Testis (tissue), 3 donors: ENCODE results near the gene JPH2. TPM values are rescaled to one million over a fixed set of nuclear protein-coding genes. Genes with fewer than 3 reads are reported as not detected.

Experiments used
- DNase-seq: peaks from one replicate; pipeline ENCODE4 v3.0.0-alpha.2; 2019
- H3K27ac ChIP-seq, 2 donors: fragments of 200-600 bp; sonication (generic); one replicate each; pipeline ENCODE4 v1.5.1; 2019
- H3K27me3 ChIP-seq: fragments of 200-600 bp; sonication (generic); one replicate; pipeline ENCODE4 v1.5.1; 2019
- H3K36me3 ChIP-seq: fragments of 200-600 bp; sonication (generic); one replicate; pipeline ENCODE4 v1.5.1; 2017; ENCODE audit warnings: low read depth; ENCODE audit errors: missing control alignments
- H3K4me1 ChIP-seq: fragments of 200-600 bp; sonication (generic); one replicate; pipeline ENCODE4 v1.5.1; 2019
- H3K4me3 ChIP-seq, 2 donors: fragments of 200-600 bp; sonication (generic); one replicate each; pipeline ENCODE4 v1.5.1; 2017 to 2019
- H3K9me3 ChIP-seq: fragments of 200-600 bp; sonication (generic); one replicate; pipeline ENCODE4 v1.5.1; 2017
- CTCF ChIP-seq, 3 experiments: fragments of 450-650 bp in 2 of 3; fragments of 200-600 bp in 1 of 3; sonication (generic) in 1 of 3; IDR thresholded peaks; one replicate each; pipeline ENCODE4 v1.5.1; 2016 to 2019; ENCODE audit warnings: antibody characterized with exemption in 3 of 3, mild to moderate bottlenecking in 2 of 3, moderate library complexity in 1 of 3
- POLR2A ChIP-seq: fragments of 450-650 bp; IDR thresholded peaks from one replicate; pipeline ENCODE4 v1.6.1; 2017; ENCODE audit warnings: antibody characterized with exemption, mild to moderate bottlenecking, moderate library complexity
- WGBS, 2 donors: methylation state at CpG; one replicate each; pipeline ENCODE4 v1.1.5; 2018; 5-methylcytosine and 5-hydroxymethylcytosine counted together
- intact Hi-C: fragments of 100-400 bp; cut with DNase I; formaldehyde crosslinking; loops from one replicate; pipeline ENCODE4 v1.15.1; 2023; ENCODE audit warnings: low total_unique reads
- polyA plus RNA-seq: library from polyadenylated mRNA; stranded (reverse); fragments of 350-450 nt; fragmentation: Illumina TruSeq; extraction: RNeasy Lipid Tissue Mini Kit (QIAGEN cat#74804); gene quantifications from one replicate; pipeline ENCODE4 v1.2.3, GENCODE V29; 2014; ENCODE audit warnings: low read depth, low replicate concordance; ENCODE audit not compliant: insufficient read depth
- total RNA-seq, 2 donors: library from RNA; depleted of rRNA; stranded (reverse); fragments of >200 nt; gene quantifications; one replicate each; pipeline ENCODE4 v1.2.3, GENCODE V29; 2016

JPH2 gene
- total and polyA plus RNA-seq, 3 donors from 2014 or later = 1.9 to 3.7 (median 3.2) TPM

GRCh38 chr20:44080646-44081267 is 106.2 kb downstream of the JPH2 start:
- Histone ChIP-seq H3K4me3 (no peak overlapping the region), H3K36me3 (no peaks in the 10 kb centered on the region), H3K9me3 (no peaks in the 10 kb centered on the region), H3K27me3 (no peaks in the 10 kb centered on the region), H3K27ac (no peak overlapping the region), H3K4me1 (no peaks in the 10 kb centered on the region)
- WGBS, 2 donors = 18 to 19% methylated on average over 8 of the region's 8 CpGs
- TF ChIP-seq POLR2A = no peak
- peak; percentile 99 to 100 (median 99) for TF ChIP-seq CTCF (IDR thresholded peaks at IDR 0.05)
- intact Hi-C loops = loop anchor here (2.0 kb wide), 1 partner anchor 332 kb away; no protein-coding TSS in a partner anchor
- DNase-seq = peak; percentile 90

GRCh38 chr20:44080064-44080463 is 106.9 kb downstream of the JPH2 start:
- 62 to 63% methylated on average over 10 of the region's 10 CpGs for whole genome bisulfite sequencing, 2 donors

GRCh38 chr20:44079291-44079690 is 107.7 kb downstream of the JPH2 start:
- TF ChIP-seq CTCF (IDR thresholded peaks at IDR 0.05) (no peak), POLR2A (no peak)
- DNase-seq = no peak
- no peaks in the 10 kb centered on the region for H3K27me3 ChIP-seq
- intact Hi-C loops = no loop called here
- no peak overlapping the region for H3K27ac ChIP-seq
- no peaks in the 10 kb centered on the region for H3K36me3 ChIP-seq
- no peaks in the 10 kb centered on the region for H3K4me1 ChIP-seq
- WGBS, 2 donors = 88 to 96% methylated on average over 9 to 10 of the region's 10 CpGs
- H3K9me3 ChIP-seq = no peaks in the 10 kb centered on the region
- no peak overlapping the region for H3K4me3 ChIP-seq

More at GRCh38 chr20:44080064-44080463, 106.9 kb downstream of the JPH2 start:
- DNase-seq = no peak
- H3K4me3 ChIP-seq = no peak overlapping the region
- no peaks in the 10 kb centered on the region for H3K36me3 ChIP-seq
- TF ChIP-seq POLR2A (no peak), CTCF (IDR thresholded peaks at IDR 0.05) (no peak)
- no peaks in the 10 kb centered on the region for H3K4me1 ChIP-seq
- H3K9me3 ChIP-seq = no peaks in the 10 kb centered on the region
- no peak overlapping the region for H3K27ac ChIP-seq
- H3K27me3 ChIP-seq = no peaks in the 10 kb centered on the region
- intact Hi-C loops = loop anchor here (2.0 kb wide), 1 partner anchor 331 kb away; no protein-coding TSS in a partner anchor

- 94% methylated on average over 5 of the region's 5 CpGs for WGBS, 2 donors
- no peak for DNase-seq
- intact Hi-C loops = no loop called here
- Histone ChIP-seq H3K9me3 (no peaks in the 10 kb centered on the region), H3K27me3 (no peaks in the 10 kb centered on the region), H3K27ac (no peak overlapping the region), H3K4me1 (no peaks in the 10 kb centered on the region), H3K4me3 (no peak overlapping the region), H3K36me3 (no peaks in the 10 kb centered on the region)
- TF ChIP-seq CTCF (IDR thresholded peaks at IDR 0.05) (no peak), POLR2A (no peak)
These were observed 111.1 kb downstream of the JPH2 start for GRCh38 chr20:44075950-44076232.
